Skeletal muscle cell (primary cell): ENCODE data around the gene HTATSF1.
A peak's percentile ranks its signal among the peaks of the same experiment; 100 is the strongest.

Source experiments
- DNase-seq: peaks from one replicate; pipeline ENCODE4 v3.0.0-alpha.2; 2010; ENCODE audit warnings: low read depth
- H3K4me3 ChIP-seq: 2 replicates; pipeline ENCODE4 v1.5.1; 2011; ENCODE audit warnings: low read depth, mild to moderate bottlenecking, control low read depth, low read length, moderate library complexity

Gene HTATSF1, protein sequence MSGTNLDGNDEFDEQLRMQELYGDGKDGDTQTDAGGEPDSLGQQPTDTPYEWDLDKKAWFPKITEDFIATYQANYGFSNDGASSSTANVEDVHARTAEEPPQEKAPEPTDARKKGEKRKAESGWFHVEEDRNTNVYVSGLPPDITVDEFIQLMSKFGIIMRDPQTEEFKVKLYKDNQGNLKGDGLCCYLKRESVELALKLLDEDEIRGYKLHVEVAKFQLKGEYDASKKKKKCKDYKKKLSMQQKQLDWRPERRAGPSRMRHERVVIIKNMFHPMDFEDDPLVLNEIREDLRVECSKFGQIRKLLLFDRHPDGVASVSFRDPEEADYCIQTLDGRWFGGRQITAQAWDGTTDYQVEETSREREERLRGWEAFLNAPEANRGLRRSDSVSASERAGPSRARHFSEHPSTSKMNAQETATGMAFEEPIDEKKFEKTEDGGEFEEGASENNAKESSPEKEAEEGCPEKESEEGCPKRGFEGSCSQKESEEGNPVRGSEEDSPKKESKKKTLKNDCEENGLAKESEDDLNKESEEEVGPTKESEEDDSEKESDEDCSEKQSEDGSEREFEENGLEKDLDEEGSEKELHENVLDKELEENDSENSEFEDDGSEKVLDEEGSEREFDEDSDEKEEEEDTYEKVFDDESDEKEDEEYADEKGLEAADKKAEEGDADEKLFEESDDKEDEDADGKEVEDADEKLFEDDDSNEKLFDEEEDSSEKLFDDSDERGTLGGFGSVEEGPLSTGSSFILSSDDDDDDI

DNA sequence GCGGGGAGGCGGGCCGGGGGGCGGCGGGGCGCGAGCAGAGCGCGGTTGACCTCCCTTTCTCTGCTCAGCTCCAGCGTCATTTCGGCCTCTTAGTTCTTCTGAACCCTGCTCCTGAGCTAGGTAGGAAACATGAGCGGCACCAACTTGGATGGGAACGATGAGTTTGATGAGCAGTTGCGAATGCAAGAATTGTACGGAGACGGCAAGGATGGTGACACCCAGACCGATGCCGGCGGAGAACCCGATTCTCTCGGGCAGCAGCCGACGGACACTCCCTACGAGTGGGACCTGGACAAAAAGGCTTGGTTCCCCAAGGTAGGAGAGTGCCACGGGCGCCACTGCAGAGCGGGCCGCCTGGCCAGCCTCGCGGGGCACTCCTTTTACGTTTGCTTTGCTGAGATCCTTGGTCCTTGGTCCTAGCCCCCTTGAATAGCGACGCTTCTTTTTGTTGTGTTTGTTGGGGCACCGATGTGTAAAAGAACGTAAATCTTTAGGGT is at the start of gene HTATSF1:
HTATSF1 (plus strand) TSS at position 37 of the 497 bp plus-strand sequence; CDS start at position 130, 93 bp downstream.
- no peak for DNase-seq
- H3K4me3 ChIP-seq, result peak within 1 kb of the TSS; percentile 73

DNA sequence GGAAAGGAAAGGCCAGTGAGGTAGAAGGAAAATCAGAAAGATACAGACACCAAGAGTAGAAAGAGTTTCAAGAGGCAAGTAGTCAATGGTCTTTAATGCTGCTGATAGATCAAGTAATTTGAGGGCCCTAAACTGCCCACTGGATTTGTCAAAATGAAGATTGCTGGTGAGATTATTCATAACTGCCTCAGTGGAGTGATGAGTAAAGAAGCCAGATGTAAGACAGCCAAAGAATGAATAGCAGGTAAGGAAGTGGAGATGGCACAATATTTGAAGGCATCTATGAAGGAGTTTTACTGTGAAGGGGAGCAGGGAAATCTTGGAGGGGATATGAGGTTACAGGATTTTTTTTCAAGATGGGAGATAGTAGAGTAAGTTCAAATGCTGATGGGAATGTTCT is 49.4 kb upstream of the HTATSF1 start:
- H3K4me3 ChIP-seq, result no peak overlapping the region
- no peak for DNase-seq

DNA sequence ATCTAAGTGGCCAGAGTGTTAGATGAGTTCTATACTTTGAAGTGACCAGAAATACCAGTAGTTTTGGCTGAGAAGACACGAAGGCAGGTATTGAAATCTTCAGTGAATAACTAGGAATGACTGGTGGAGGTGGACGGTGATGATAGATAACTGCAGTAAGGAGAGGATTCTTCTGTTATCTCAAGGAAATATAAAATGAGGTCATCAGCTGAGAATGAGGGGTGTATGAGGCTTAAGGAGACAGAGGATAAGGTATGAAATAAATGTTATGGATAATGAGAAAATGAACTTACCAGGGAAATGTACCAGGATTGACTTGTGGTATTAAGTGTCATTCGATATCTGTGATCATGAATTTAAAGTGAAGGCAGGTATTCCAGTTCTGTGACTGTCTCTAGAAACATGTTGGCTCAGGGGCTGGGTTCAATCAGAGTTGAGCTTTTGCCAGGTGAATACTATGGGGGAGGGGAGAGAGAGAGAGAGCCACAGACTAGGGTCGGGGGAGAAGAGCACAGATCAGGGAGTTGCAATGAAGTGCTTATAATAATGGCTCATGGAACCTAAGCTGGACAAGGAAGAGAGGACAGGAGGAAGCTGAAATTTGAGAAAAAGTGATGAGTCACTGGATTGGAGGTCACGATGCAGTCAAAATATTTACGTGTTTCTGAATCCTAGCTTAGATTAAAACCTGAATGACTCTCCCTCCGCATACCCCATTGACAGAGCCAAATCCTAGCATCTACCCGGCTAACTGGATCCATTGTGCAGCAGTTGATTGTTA is 47.2 kb upstream of the HTATSF1 start:
- no peak overlapping the region for H3K4me3 ChIP-seq
- no peak for DNase-seq

DNA sequence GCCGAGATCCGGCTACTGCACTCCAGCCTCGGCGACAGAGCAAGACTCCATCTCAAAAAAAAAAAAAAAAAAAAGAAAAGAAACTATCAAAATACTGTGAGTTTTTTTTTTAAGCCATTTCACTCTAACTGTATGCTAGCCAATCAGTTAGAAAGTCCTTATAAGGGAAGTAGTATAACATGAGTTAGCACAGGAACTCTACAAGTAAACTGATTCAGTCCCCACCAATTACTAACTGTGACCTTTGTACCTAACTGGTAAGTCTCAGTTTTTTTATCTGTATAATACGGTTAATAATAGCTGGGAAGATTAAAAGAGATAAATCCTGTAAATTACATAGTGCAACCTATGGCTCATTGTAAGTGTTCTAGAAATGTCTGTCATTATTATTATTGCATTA is 44.8 kb upstream of the HTATSF1 start:
- no peak for DNase-seq
- H3K4me3 ChIP-seq, result no peak overlapping the region

DNA sequence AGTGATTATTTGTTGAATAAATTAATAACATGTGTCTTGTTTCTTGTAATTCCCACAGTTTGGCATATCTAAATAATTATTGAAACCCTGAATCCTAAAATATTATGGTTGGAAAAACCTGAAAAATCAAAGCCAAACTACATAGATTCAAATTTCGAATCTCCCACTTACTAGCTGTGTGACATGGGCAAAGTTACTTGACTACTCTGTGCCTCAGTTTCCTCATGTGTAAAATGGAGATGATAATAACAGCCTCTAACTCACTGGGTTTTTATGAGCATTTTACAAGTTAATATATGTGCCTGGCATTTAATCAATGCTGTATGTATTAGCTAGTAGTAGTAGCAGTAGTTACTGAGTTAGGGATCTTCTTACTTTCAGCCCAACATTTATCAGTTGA is 44.3 kb upstream of the HTATSF1 start:
- H3K4me3 ChIP-seq, result no peak overlapping the region
- no peak for DNase-seq

DNA sequence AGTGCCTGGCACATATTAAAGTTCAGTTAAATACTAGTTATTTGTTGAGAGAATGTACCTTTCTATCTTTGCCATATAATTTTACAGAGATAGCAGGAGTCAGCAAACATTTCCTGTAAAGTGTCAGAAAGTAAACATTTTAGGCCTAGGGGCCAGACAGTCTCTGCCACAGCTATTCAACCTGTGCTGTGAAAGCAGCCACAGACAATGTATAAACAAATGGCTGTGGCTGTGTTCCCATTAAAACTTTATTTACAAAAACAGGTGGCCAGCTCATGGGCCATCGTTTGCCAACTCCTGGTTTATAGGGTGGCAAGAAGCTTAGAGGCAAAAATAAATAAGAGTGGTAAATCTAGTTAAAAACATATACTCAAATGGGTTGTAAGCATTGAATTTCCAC is 43.6 kb upstream of the HTATSF1 start:
- no peak overlapping the region for H3K4me3 ChIP-seq
- DNase-seq, result no peak

DNA sequence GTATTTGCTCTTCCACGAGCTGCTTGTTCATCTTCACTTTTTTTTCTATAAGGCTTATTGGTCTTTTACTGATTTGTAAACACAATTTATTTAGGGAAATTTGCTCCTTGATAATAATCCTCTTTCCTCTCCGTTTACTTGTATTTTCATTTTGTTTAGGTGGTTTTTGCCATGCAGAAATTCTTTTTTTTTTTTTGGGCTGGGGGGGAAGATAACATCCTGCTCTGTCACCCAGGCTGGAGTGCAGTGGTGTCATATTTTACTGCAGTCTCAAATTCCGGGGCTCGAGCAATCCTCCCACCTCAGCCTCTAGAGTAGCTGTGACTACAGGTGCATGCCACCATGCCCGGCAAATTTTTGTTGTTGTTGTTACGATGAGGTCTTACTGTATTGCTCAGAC is 41.3 kb upstream of the HTATSF1 start:
- DNase-seq, result no peak
- no peak overlapping the region for H3K4me3 ChIP-seq

DNA sequence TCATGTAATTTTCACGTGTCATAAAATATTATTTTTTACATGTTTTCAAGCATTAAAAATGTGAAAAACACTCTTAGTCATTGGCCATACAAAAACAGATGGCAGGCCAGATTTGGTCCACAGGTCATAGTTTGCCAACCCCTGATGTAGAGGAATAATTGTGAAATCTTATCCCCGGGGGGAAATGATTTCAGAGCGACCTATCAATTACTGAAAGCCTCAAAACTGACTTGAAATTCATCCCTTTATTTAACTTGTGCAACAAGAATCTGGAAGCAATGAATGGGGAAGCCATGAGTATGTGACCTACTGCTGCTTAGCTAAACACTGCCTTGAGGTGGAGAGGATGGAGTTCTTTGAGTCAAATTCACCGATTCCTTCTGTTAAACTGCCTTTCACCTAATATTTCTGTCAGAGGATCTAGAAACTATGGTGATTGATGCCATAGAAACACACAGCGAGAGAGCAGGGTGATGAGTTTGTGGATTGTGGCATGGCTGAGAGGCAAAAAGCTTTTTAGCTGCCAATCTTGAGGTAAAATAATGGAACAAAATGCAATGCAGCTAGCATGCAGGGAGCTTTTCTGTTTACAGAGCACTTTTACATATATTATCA is 40.0 kb upstream of the HTATSF1 start:
- no peak overlapping the region for H3K4me3 ChIP-seq
- DNase-seq, result no peak

DNA sequence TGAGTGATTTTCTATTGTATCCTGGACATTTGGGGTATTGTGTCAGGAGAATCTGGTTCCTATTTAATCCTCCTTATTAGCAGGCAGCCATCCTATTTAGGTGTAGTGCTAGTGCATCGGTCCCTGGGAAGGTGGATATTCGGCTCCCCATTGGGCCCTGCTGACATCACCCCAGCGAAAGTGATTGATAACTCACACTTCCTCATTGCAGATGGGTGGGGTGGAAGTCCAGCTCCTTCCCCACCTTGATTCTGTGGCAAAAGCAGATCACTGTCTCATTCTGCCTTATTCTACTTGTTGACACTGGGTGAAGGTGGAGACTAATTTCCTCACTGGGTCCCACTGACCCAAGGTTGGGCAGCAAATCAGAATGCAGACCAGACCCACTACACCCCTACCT is 32.8 kb upstream of the HTATSF1 start:
- no peak for DNase-seq

DNA sequence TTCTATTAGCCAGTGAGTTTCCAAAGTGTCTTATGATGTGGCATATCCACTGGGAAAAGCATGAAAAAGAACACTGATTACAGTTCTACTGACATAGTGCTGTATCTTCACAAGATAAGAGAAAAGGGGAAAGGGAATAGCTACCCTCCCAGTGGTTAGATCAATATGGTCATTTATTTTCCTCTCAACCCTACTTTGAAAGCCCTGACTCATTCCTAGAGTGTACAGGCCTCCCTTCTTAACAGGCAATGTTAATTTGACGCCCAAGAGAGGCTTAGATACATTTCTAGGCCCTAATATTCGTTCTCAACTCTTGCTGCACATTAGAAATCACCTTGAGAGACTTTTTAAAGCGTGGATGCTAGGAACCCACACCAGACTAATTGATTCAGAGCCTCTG is 30.1 kb upstream of the HTATSF1 start:
- no peak overlapping the region for H3K4me3 ChIP-seq
- no peak for DNase-seq

More for the DNA sequence above, 32.8 kb upstream of the HTATSF1 start:
- H3K4me3 ChIP-seq, result no peak overlapping the region

DNA sequence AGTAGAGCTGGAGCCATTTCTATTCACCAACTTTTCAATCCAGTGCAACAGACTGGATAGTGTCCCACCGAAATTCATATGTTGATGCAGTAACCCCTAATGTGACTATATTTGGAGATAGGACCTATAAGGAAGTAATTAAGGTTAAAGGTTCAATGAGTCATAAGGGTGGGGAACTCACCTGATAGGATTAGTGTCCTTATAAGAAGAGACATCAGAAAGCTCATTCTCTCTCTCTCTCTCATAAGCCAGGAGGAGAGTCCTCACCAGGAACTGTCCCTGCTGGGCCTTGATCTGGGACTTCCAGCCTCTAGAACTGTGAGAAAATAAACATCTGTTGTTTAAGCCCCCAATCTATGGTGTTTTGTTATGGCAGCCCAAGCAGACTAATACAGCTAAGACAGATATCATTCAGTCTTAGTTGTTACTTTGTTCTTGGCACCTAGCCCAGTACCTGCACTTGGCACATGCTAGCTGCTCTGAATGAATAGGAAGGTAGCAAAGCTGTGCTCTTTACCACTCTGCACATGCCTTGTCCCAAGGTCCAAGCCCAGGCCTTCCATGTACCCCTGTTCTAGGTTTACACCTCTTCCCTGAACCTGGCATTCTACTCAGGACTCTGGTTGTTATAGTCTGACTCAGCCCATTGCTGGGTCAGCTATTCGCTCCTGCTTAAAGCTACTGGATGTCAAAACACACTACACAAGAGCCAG is 28.8 kb upstream of the HTATSF1 start:
- no peak overlapping the region for H3K4me3 ChIP-seq

DNA sequence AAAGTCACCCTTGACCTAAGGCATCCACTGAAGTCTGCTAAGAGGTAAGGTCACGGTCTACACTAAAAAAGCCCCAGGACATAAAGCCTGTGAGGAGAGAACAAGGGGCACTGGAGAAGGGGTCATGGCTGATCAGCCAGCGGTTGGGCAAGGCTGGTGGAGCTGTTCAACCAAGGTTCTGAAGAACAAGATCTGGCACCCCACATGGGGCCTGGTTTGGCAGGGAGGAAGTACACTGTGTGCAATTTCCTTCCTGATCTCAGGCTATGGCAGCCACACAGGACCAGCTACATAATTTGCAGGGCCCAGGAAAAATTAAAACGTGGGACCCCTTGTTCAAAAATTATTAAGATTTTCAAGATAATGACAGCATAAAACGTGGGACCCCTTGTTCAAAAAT is 23.7 kb upstream of the HTATSF1 start:
- no peak overlapping the region for H3K4me3 ChIP-seq
- no peak for DNase-seq

More for the DNA sequence above, 28.8 kb upstream of the HTATSF1 start:
- no peak for DNase-seq

DNA sequence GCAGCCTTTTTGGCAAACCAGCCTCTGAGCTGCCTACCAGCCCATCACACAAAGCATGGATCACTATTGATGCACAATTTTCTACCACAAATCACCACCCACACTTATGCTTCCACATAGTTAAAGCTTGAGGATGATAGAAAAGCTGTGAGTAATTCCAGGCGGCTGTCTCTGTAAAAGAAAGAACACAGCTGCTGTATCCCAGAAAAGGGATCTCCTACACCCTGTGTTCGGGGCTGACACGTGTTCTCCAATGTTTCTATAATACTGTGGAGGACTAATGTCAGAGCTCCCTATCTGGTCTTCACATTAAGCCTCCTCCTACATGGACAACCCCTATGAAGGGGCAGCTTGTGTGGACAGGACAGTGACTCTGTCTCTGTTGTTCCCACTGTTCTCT is 22.2 kb upstream of the HTATSF1 start:
- DNase-seq, result no peak
- no peak overlapping the region for H3K4me3 ChIP-seq

DNA sequence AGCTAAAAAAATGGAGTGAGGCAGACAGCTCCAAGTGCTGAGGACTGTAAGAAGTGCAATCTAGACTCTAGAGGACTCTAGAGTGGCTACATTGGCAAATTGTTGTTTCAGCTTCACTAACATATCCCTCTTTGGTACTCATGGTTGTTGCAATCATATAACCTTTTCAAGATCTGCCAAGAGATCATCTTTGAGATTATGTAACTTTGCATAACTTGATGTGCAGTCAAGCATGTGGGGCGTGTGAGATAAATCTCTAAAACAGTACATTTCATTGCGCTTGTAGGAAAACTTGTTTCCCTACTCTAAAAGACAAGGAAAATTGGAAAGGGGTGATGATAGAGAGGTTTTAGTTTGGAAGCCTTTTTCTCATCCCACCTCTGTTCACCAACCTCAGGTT is 20.9 kb upstream of the HTATSF1 start:
- no peak for DNase-seq
- H3K4me3 ChIP-seq, result no peak overlapping the region

DNA sequence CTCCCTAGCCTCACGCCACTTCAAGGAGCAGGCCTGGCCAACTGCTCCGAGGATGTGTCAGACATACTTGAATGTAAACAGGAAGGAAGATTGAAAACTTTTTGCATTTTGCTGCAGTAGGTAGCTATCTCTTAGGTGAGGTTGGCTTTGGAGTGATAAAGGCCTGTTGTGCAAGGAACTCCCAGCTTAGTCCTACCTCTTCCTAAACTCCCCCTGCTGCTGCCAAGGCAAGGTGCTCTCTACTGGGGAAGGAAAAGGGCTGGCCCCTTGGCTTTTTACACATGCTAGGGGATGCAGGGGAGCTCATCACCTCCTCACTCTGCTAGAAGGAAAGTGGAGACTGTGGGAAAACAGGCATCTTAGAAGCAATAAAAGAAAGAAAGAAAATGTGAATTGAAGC is 20.4 kb upstream of the HTATSF1 start:
- DNase-seq, result no peak

DNA sequence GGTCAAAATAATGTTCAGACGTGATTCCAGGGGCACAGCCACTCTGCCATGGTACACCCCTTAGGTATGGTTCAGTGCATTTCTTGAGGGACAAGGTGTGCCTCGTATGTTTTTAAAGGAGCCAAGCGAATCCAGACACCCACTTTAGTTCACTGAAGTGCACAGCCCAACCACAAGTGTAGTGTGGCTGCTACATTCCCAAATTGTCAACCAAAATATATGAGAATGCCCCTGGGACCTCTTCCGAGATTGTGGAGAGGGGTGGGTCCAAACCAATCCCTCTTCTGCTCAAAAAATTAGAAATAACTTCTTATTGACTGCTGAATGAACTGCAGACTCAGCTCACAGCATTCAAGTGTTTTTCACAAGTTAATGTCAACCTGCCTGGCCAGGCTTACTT is 17.0 kb upstream of the HTATSF1 start:
- H3K4me3 ChIP-seq, result no peak overlapping the region
- no peak for DNase-seq

More for the DNA sequence above, 20.4 kb upstream of the HTATSF1 start:
- H3K4me3 ChIP-seq, result no peak overlapping the region

DNA sequence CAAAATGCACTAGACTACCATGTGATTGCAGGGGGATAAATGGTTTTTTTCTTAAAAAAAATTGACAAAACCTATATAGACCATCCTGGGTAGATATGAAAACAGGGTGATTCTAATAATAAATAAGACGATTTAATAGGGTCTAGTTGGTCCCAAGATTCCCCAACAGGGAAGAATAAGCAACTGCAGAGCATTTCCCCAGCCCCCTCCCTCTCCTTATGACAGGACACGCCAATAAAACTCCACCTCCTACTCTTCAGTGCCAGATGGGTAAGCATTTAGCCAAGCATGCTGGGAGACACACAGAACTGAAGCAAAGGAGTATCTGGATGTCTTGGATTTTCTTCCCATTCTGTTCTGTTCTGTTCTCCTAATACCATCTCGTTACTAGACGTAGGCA is 9.7 kb upstream of the HTATSF1 start, which contains the start of gene BRS3:
BRS3 (plus strand) TSS at position 301 of the 400 bp plus-strand sequence. CDS start 168 bp downstream, outside the sequence.
- no peak within 1 kb of the TSS for H3K4me3 ChIP-seq
- DNase-seq, result no peak

DNA sequence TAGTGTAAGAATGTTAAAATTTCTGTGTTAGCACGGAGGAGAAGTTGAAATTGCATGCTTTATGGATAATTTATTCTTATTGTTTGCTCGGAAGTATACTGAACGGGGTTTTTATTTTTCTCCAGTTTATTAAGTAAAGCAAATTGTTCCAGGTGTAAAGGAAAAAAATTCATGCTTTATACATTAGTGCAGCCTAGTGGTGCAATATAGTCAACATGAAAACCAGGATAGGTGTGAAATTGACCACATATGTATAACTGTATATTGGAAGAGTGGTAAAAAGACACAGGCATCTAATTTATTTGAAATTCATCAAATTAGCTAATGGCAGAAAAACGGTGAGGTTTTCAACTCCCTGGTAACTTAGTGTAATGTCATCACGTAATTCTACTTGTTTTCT is 8.7 kb upstream of the HTATSF1 start:
- no peak overlapping the region for H3K4me3 ChIP-seq
- no peak for DNase-seq

DNA sequence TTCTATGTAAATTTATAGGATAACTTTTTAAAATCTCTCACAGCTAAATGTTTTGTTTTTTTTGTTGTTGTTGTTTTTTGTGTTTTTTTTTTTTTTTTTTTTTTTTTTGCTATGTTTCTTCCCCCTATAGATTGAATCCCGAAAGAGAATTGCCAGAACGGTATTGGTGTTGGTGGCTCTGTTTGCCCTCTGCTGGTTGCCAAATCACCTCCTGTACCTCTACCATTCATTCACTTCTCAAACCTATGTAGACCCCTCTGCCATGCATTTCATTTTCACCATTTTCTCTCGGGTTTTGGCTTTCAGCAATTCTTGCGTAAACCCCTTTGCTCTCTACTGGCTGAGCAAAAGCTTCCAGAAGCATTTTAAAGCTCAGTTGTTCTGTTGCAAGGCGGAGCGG is 5.6 kb upstream of the HTATSF1 start:
- no peak overlapping the region for H3K4me3 ChIP-seq

More for the DNA sequence above, 5.6 kb upstream of the HTATSF1 start:
- no peak for DNase-seq
